ENCODE measurements around the gene C4BPA. TPM values are rescaled to one million over a fixed set of nuclear protein-coding genes. Genes with fewer than 3 reads are reported as not detected.

Gene C4BPA
- total RNA-seq, 1 donor from 2014 or later, result not detected

GRCh38 chr1:207063014-207063413, 41.0 kb upstream of the C4BPA start:
- FAIRE-seq, result no peak
- Mint-ChIP-seq H3K9me3 (ENCODE audit: unreplicated experiment) (no peaks in the 10 kb centered on the region), H3K4me3 (ENCODE audit: unreplicated experiment) (no peak overlapping the region), H3K27me3 (ENCODE audit: low read depth, unreplicated experiment) (no peaks in the 10 kb centered on the region), H3K36me3 (ENCODE audit: low read depth, unreplicated experiment) (peaks cover 24% of the 10 kb centered on the region), H3K4me1 (ENCODE audit: low read depth, unreplicated experiment) (no peaks in the 10 kb centered on the region), H3K27ac (ENCODE audit: unreplicated experiment) (no peak overlapping the region)
- Histone ChIP-seq H3K9ac (ENCODE audit: low read length) (no peak overlapping the region), H3K4me2 (ENCODE audit: low read length) (no peak overlapping the region), H3K4me3 (ENCODE audit: insufficient read depth, low read depth, low read length) (no peak overlapping the region), H3K27me3 (ENCODE audit: insufficient read depth, low read length) (no peaks in the 10 kb centered on the region), H4K20me1 (ENCODE audit: insufficient read depth, low read length) (no peaks in the 10 kb centered on the region), H3K36me3 (ENCODE audit: insufficient read depth, low read length) (no peaks in the 10 kb centered on the region), H3K27ac (ENCODE audit: low read depth, low read length) (no peak overlapping the region), H3K9me3 (ENCODE audit: insufficient read depth, low read depth, low read length) (no peaks in the 10 kb centered on the region), H2AFZ (ENCODE audit: low read depth, low read length) (no peak overlapping the region), H3K79me2 (ENCODE audit: insufficient read depth, low read length) (no peaks in the 10 kb centered on the region), H3K4me1 (ENCODE audit: insufficient read depth, low read length) (no peaks in the 10 kb centered on the region)
- no peak for TF ChIP-seq EZH2 (IDR thresholded peaks at IDR 0.05; ENCODE audit: insufficient read depth, low read length)
- no peak for TF ChIP-seq CTCF (IDR thresholded peaks at IDR 0.05; ENCODE audit: insufficient read depth, low read depth, low read length)
- no peak for DNase-seq (ENCODE audit: low read depth)

GRCh38 chr1:207064561-207064960, 39.5 kb upstream of the C4BPA start:
- TF ChIP-seq CTCF (IDR thresholded peaks at IDR 0.05; ENCODE audit: insufficient read depth, low read depth, low read length) (no peak), EZH2 (IDR thresholded peaks at IDR 0.05; ENCODE audit: insufficient read depth, low read length) (no peak)
- Histone ChIP-seq H2AFZ (ENCODE audit: low read depth, low read length) (no peak overlapping the region), H3K27me3 (ENCODE audit: insufficient read depth, low read length) (no peaks in the 10 kb centered on the region), H3K4me2 (ENCODE audit: low read length) (no peak overlapping the region), H3K4me1 (ENCODE audit: insufficient read depth, low read length) (no peaks in the 10 kb centered on the region), H4K20me1 (ENCODE audit: insufficient read depth, low read length) (no peaks in the 10 kb centered on the region), H3K36me3 (ENCODE audit: insufficient read depth, low read length) (no peaks in the 10 kb centered on the region), H3K9ac (ENCODE audit: low read length) (no peak overlapping the region), H3K9me3 (ENCODE audit: insufficient read depth, low read depth, low read length) (no peaks in the 10 kb centered on the region), H3K27ac (ENCODE audit: low read depth, low read length) (no peak overlapping the region), H3K4me3 (ENCODE audit: insufficient read depth, low read depth, low read length) (no peak overlapping the region), H3K79me2 (ENCODE audit: insufficient read depth, low read length) (no peaks in the 10 kb centered on the region)
- FAIRE-seq, result no peak
- no peak for DNase-seq (ENCODE audit: low read depth)
- Mint-ChIP-seq H3K4me1 (ENCODE audit: low read depth, unreplicated experiment) (no peaks in the 10 kb centered on the region), H3K27ac (ENCODE audit: unreplicated experiment) (no peak overlapping the region), H3K9me3 (ENCODE audit: unreplicated experiment) (no peaks in the 10 kb centered on the region), H3K4me3 (ENCODE audit: unreplicated experiment) (no peak overlapping the region), H3K27me3 (ENCODE audit: low read depth, unreplicated experiment) (no peaks in the 10 kb centered on the region), H3K36me3 (ENCODE audit: low read depth, unreplicated experiment) (peaks cover 24% of the 10 kb centered on the region)

- H3K36me3 ChIP-seq (ENCODE audit: insufficient read depth, low read length), result no peaks in the 10 kb centered on the region
- no peak overlapping the region for H2AFZ ChIP-seq (ENCODE audit: low read depth, low read length)
- H3K36me3 Mint-ChIP-seq (ENCODE audit: low read depth, unreplicated experiment), result peaks cover 25% of the 10 kb centered on the region
- no peaks in the 10 kb centered on the region for H3K27me3 Mint-ChIP-seq (ENCODE audit: low read depth, unreplicated experiment)
- H3K4me3 ChIP-seq (ENCODE audit: insufficient read depth, low read depth, low read length), result no peak overlapping the region
- H3K9me3 ChIP-seq (ENCODE audit: insufficient read depth, low read depth, low read length), result no peaks in the 10 kb centered on the region
- TF ChIP-seq EZH2 (IDR thresholded peaks at IDR 0.05; ENCODE audit: insufficient read depth, low read length), result no peak
- TF ChIP-seq CTCF (IDR thresholded peaks at IDR 0.05; ENCODE audit: insufficient read depth, low read depth, low read length), result no peak
- no peaks in the 10 kb centered on the region for H4K20me1 ChIP-seq (ENCODE audit: insufficient read depth, low read length)
- no peaks in the 10 kb centered on the region for H3K9me3 Mint-ChIP-seq (ENCODE audit: unreplicated experiment)
- no peaks in the 10 kb centered on the region for H3K79me2 ChIP-seq (ENCODE audit: insufficient read depth, low read length)
- H3K27ac ChIP-seq (ENCODE audit: low read depth, low read length), result no peak overlapping the region
- H3K9ac ChIP-seq (ENCODE audit: low read length), result no peak overlapping the region
- no peak overlapping the region for H3K27ac Mint-ChIP-seq (ENCODE audit: unreplicated experiment)
- no peak for FAIRE-seq
- no peak overlapping the region for H3K4me2 ChIP-seq (ENCODE audit: low read length)
- DNase-seq (ENCODE audit: low read depth), result no peak
- no peak overlapping the region for H3K4me3 Mint-ChIP-seq (ENCODE audit: unreplicated experiment)
- no peaks in the 10 kb centered on the region for H3K27me3 ChIP-seq (ENCODE audit: insufficient read depth, low read length)
- no peaks in the 10 kb centered on the region for H3K4me1 ChIP-seq (ENCODE audit: insufficient read depth, low read length)
- no peaks in the 10 kb centered on the region for H3K4me1 Mint-ChIP-seq (ENCODE audit: low read depth, unreplicated experiment)
Measured at GRCh38 chr1:207067185-207067584, 36.8 kb upstream of the C4BPA start.

Measured in astrocyte (in vitro differentiated cells and primary cell).